ENCODE measurements around the gene SDR42E2.
"Not testable (repeated sequence)": the region's sequence is repeated elsewhere in the genome, so short reads cannot be mapped to it uniquely, and the experiment has no call there.

SDR42E2 gene

DNA sequence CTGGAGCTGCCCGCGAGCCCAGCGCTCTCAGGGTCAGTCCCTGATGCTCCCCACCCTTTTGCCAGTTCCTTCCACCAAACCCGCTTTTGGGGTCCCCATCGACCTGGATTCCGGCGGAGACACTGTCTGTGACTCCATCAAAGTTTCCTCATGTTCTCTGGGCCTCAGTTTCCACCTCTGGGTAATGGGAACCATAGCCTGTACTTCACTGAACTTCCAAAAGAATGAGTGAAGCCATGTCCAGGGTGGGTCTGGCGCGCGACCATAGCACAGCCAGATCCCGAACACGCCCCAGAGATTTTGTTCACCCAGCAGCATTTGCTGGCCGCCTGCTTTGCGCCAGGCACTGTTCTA is 327 bp downstream of the SDR42E2 start:
- no peak for DNase-seq (ENCODE audit: low read depth)

DNA sequence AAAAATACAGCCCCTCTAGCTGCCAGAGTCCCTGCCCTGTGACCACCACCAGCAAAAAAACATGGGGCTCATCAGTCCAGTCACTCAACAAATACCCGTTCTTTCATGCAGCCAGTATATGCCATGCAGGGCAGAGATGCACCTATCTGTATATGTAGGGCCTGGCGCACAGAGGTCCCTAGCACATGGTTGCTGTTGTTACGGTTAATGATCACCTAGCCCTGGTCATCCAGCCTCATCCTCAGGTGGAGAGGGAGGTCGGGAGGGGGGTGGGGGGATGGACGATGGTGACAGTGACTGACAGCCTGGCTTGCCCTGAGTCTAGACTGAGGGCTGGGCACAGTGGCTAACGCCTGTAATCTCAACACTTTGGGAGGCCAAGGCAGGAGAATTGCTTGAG is 1.5 kb downstream of the SDR42E2 start:
- no peak for DNase-seq (ENCODE audit: low read depth)

DNA sequence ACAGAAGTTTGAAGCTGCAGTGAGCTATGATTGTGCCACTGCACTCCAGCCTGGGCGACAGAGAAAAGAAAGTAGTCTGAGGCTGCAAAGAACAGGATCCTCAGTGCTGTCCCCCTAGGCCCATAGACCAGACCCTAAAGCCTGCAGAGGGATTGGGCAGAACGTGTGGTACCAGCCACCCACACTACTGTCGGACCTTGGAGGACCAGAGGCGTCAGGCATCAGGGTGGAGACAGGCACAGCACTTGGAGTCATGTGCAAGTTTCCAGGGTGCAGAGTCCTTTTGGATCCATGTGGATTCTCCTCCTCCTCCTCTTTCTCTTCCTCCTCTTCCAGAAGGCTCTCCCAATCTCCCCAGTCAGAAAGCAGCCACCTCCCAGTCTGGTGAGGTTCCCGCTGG is 2.2 kb downstream of the SDR42E2 start:
- DNase-seq (ENCODE audit: low read depth): no peak

DNA sequence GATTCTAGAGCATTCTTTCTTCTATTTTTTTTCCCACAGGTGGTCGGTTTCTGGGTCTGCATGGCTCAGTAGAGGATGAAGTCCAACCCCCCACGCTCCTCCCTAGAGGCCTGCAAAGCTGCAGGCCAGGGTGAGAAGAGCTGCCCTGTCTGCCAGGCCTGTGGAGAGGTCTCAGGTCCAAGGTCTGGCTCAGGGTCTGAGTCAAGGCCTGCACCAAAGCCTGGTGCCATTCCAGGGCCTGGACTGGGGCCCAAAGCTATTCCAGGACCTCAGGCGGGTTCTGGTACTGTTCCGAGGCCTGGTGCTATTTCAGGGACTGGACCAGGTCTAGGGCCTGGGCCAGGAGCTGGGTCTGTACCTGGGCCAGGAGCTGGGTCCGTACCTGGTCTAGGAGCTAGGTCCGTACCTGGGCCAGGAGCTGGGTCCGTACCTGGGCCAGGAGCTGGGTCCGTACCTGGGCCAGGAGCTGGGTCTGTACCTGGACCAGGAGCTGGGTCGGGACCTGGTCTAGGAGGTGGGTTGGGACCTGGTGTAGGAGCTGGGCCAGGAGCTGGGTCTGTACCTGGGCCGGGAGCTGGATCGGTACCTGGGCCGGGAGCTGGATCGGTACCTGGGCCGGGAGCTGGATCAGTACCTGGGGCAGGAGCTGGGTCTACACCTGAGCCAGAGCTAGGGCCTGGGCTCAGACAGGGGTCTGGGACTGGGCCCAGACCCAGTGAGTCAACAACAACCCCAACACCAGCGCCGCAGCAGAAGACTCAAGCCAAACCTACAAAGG is 3.4 kb downstream of the SDR42E2 start:
- DNase-seq (ENCODE audit: low read depth): no peak

DNA sequence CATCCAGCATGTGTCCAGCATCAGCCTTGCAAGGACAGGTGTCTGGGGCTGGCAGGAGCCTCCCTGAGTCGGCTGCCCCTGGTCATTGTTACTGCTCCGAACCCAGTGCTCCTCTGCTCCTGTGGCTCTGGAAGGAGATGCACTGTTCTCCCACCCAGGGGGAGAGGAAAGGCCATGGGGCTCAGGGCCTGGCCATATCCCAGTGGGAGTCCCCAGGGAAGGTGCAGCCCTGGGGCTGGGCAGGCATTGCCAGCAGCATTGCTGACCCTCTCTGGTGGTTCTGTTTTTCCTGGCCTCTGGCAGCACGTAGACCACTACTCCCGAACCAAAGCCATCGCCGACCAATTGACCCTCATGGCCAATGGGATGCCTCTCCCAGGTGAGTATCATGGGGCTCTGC is 9.6 kb downstream of the SDR42E2 start:
- no peak for DNase-seq (ENCODE audit: low read depth)

DNA sequence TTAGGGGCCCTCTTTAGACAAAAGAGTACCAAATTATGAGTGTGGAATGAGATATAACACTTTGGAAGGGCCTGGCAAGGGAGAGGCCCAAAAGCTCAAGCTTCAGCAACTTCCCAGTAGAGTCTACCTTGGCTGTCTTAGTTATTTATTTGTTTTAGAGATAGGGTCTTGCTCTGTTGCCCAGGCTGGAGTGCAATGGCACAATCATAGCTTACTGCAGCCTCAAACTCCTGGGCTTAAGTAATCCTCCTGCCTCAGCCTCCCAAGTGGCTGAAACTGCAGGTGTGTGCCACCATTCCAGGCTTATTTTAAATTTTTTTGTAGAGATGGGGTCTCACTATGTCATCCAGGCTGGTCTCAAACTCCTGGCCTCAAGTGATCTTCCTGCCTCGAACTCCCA is 10.3 kb downstream of the SDR42E2 start:
- not testable (repeated sequence) for DNase-seq (ENCODE audit: low read depth)

DNA sequence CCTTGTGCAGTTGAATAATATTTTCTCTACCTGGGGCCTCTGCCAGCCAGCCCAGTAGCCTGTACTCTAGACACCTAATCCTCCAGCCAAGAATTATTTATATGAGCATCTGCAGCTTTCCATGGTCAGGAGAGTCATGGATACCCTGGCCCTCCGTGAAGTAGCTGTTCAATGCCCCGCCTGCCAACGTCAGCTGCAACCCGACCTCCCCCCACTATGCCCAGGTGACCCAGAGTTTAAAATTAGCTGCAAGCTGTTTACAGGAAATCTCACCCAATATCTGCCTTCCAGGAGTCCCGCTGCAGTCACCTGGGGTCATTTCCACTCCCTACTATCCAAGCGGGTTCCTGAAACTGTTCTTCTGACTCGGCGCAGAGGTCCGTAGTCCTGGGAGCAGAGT is 12.3 kb downstream of the SDR42E2 start:
- DNase-seq (ENCODE audit: low read depth): no peak

DNA sequence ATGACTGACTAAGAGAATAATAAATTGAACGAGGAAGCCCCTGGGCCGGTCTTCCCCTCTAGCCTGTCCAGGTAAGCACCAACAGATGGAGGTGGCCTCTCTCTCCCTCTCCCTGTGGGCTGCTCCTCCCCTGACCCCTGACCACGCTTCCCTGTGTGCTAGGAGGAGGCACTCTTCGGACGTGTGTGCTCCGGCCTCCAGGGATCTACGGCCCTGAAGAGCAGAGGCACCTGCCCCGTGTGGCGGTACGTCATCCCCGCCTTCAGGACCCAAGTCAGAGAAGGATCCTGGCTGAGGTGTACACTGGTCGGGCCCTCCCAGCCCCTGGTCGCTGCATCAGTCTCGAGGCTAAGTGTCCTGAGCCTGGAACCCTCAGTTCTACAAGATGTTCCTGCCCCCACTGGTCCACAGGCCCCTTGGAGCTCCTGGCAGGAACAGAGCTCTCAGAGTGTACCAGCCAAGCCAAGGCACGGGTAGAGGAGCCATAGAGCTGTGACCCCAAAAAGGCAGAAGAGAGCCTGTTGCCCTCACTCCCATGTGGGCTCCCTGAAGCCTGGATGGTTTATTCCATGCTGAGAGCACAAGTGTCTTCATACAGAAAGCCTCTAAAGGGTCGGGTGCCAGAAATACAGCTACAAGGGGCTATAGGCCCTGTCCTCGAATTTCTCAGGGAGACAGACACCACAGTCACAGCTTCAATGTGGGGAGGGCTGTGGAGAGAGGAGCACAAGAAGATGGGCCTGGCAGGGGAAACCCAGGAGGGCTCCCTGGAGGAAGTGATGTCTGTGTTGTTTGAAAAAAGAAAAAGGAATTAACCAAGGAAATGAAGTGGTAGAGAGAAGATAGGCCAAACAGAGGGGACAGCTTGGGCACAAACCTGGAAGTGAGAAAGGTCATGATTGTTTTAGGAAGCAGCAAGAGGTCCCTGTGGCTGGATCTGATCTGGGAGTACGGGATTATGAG is 15.9 kb downstream of the SDR42E2 start:
- no peak for DNase-seq (ENCODE audit: low read depth)

DNA sequence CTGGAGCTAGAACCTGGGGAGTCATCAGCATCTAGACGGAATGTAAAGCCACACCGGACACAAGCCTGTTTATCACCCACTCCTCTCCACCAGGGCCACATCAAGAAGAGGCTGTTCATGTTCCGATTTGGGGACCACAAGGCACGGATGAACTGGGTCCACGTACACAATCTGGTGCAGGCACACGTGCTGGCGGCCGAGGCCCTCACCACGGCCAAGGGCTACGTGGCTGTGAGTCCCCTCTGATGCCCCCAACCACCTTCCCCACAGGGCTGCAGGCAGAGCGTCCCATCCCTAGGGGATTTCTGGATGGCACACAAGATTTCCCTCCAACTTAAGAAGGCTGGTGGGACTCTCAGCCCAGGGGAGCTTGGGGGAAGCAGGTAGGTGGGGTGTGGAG is 19.1 kb downstream of the SDR42E2 start:
- DNase-seq (ENCODE audit: low read depth): no peak

DNA sequence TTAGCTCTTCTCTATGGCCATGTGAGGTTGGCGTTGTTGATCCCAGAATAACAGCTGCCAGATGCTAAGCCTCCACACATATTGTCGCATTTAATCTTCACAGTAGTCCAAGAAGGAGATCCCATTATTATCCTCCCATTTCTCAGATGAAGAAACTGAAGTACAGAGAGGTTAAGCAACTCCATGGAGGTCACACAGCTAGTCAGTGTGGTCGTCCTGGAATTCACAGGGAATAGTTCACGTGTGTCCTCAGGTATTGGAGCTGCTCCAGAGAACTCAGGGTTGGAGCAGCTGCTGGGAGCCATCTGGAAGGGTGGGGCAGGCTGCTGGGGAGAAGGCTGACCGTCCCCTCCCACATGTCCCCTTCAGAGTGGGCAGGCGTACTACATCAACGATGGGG is 19.5 kb downstream of the SDR42E2 start:
- no peak for DNase-seq (ENCODE audit: low read depth)

DNA sequence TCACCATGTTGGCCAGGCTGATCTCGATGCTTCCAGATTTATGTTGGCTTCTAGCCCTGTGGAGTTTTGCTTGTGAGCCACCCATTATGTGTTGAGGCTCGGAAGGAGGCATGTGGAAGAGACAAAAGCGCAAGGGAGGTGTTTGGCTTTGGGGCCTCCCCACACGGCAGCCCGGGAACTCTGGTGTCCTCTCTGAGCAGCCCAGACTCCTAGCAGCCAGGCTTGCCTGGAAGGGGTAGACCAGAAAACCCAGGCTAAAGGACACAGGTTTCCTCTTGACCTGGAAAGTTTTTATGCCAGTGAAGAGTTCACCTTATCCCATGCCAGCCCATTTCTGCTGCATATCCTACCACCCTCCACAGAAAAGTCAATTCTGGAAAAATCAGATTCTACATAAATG is 21.0 kb downstream of the SDR42E2 start:
- DNase-seq (ENCODE audit: low read depth): no peak

DNA sequence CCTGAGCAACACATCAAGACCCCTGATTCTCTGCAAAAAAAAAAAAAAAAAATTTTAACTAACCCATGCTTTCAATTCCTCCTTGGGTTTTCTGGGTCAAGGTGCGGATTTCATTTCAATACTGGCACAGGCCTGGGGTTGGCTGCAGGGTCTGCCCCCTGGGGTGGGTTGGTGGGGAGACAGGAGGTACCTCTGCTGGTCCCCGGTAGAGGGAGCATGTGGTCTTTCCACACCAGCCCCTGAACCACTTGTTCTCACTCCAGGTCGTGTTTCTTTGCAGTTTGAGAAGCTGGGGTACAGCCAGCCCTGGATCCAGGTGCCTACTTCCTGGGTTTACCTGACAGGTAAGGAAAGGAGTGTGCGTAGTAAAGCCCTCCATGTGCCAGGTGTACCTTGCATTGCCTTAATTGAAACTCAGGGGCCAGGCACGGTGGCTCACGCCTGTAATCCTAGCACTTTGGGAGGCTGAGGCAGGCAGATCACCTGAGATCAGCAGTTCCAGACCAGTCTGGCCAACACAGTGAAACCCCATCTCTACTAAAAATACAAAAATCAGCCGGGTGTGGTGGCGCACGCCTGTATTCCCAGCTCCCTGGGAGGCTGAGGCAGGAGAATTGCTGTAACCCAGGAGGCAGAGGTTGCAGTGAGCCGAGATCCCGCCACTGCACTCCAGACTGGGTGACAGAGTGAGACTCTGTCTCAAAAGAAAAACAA is 21.8 kb downstream of the SDR42E2 start:
- DNase-seq (ENCODE audit: low read depth): no peak

DNA sequence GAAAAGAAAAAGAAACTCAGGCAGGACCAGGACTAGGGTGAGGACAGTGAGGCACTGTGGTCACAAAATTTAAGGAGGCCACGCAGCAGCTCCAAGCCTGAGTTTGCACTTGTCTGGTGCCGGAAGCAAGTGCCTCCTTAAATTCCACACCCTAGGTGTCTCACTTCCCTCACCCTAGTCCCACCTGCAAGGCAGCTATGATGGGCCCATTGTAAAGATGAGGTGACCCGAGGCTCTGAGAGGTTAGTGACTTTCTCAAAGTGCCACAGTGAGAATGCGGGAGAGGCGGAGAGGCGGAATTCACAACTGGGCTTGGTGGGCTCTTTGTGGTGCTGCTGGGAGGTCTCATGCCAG is 22.3 kb downstream of the SDR42E2 start:
- no peak for DNase-seq (ENCODE audit: low read depth)

DNA sequence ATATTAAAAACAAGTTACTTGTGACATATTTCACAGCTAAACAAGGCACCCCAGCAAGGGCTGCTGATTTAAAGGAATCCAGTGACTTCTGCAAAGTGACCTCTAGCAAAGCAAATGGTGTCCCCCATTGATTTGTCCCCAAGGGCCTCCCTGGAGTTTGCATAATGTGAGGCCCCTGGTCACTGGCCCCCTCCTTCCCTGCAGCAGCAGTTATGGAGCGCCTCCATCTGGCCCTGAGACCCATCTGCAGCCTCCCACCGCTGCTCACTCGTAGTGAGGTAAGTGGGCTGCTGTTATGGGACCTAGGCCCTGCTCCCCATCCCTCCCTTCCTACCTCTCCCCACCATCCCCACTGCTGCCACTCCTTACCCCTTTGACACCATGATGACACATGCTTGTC is 24.2 kb downstream of the SDR42E2 start:
- no peak for DNase-seq (ENCODE audit: low read depth)

DNA sequence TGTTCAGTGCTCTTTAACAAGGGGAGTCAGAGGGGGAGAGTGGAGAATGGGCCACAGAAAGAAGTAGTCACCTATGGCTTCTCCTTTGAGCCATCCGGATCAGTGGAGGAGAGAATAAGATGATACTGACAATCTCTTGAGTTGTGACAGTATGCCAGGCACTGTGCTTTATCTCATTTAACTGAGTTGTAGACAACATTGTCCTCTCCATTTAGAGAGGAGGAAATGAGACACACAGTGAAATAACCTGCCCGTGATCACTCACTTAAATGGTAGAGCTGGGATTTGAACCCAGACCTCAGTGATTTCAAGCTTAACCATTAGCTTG is 25.9 kb downstream of the SDR42E2 start:
- no peak for DNase-seq (ENCODE audit: low read depth)

DNA sequence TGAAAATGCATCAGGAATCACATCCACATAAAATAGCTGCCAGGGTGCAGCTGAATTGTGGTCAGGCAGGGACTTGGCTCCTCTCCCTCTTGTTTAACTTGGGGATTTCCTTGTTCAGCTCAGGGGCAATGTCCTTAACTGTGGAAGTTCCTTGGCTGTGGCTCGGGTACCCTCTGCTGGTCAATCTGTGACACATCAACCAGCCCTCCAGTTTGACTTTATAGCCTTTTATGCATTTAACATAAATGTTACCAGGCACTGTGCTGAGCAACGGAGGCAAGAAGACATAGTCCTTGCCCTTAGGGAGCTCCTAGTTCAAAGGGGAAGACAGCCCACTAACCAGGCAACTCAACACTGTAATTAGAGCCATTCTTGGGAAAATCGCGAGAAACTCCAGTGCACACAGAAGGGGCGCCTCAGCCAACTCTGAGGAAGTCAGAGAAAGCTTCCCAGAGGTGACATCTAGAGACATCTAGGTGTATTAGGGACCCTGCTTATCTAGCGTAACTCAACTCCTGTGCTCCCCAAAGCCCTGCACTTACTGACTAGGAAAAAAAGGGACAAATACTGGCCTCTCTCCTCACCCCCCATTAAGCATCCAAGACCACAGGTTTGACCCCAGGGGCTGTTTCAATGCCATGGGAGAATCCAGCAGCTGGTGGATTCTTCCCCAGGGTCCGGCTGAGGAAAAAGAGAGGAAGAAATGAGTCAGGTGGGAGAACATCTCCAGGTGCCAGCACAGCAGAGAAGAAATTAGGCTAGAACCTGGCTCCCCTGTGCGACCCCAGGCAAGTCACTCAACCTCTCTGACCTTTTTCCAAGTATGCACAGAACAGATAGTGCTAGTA is 26.5 kb downstream of the SDR42E2 start:
- peak; percentile 35 for DNase-seq (ENCODE audit: low read depth)

DNA sequence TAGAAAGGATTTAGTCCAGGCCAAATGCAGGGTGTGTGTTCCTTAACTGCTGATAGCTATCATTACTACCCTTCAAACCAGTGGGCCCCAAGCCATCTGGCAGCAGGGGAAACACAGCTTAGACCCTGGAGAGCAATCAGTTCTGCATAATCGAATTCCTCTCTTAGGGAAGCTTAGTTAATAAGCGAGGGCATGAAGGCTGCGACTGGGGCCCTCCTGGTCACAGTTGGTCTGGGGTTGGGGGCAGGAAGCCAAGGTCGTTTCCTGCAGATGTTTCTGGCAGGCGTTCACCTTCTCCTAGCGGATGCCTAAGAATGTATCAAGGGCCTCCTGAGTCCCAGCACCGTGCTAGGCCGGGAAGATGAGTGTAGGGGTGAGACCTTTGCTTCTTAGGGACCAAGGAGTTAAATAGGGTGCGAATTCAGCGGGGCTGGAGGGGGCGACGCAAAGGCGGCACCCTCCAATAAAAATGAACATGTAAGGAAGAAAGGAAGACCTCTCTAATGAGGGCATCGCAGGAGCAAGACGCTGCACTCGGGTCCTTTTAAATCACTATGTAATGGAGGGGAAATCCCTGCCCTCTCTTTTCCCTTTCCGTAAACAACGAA is 27.3 kb downstream of the SDR42E2 start:
- peak; percentile 6 for DNase-seq (ENCODE audit: low read depth)

DNA sequence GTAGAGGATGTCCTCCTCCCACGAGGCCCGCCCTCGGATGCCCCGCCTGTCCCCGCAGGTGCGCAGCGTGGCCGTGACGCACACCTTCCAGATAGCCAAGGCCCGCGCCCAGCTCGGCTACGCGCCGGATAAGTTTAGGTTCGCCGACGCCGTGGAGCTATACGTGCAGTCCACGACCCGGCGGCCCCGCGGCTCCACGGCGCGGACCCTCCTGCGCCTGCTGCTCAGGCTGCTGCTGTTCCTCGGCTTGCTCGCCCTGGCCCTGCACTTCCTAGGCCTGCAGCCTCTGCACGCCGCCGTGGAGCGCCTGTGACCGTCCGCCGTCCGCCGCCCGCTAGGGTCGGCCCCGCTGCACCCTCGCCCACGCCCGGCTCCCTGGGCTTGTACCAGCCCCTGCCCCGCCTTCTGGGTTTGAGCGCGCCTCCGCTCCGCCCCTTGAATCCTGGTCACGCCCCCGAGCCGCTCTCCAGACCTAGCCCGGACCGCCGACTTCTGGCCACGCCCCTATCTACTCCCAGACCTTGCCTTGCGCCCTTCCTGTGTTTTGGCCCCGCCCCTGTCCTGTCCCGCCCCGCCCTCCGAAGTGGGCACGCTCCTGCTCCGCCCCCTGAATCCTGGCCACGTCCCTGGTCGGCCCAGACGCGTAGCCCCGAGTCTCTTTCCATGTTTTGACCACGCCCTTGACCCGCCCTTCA is 27.9 kb downstream of the SDR42E2 start:
- DNase-seq (ENCODE audit: low read depth): peak; percentile 80

DNA sequence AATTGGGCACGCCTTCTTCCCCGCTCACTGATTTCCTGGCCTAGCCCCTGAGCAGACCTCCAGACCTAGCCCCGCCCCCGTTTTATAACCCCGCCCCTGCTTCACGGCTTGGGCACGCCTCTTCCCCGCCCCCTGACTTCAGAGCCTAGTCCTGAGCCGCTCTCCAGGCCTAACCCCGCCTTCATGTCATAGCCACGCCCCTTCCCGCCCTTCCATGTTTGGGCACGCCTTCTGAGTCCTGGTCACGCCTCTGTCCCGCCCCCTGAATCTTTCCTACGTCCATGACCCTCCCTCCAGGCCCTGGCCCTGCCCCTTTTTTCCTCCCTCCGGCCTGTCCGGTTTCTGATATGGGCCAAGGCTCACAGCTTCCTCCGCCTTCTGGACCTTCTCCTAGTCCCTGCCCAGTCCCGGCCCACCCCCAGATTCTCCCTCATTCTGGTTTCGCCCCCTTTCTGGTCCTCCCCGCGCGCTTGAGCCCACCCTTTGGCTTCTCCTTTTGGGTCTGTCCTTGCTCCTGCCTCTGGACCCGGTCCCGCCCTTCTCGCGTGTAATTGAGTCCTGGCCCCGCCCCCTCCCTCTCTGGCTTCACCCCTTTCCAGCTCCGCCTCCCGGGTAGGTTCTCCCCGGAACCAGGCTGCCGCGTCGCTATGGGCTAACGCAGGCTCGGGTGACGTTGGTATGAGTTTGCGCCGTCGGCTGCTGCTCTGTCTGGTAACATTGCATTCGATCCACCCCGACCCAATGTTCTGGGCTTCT is 28.6 kb downstream of the SDR42E2 start:
- DNase-seq (ENCODE audit: low read depth): peak; percentile 98

Measured in stimulated activated CD8-positive, alpha-beta memory T cell treated with anti-CD3 and anti-CD28 coated beads, Interleukin-12 subunit alpha, Interleukin-12 subunit beta, amount 100 ng/mL, for 4 hours (primary cell).